T-cell (primary cell): ENCODE data around the gene DYNC1I2. TPM values are rescaled to one million over a fixed set of nuclear protein-coding genes. Genes with fewer than 3 reads are reported as not detected.
A peak's percentile ranks its signal among the peaks of the same experiment; 100 is the strongest.
"Not testable (repeated sequence)": the region's sequence is repeated elsewhere in the genome, so short reads cannot be mapped to it uniquely, and the experiment has no call there.

ENCODE experiments used
- ATAC-seq, 4 experiments: fragments of 200-7000 bp in 3 of 4; fragments of 150-1000 bp in 1 of 4; cut with Tn5 transposase; replicated peaks in 1 of 4; 1 replicate in 3 of 4; 2 replicates in 1 of 4; pipeline ENCODE4 v1.10.0; 2021; ENCODE audit warnings: moderate library complexity in 3 of 4, mild to moderate bottlenecking in 2 of 4, moderate number of reproducible peaks in 1 of 4
- CTCF ChIA-PET, 2 donors: fragments of 300-600 bp; sonication (Branson Sonifier 250); formaldehyde crosslinking; loops; one replicate each; lab custom pipeline; 2022; ENCODE audit warnings: antibody characterized with exemption in 2 of 2; lab: Charles Lee
- POLR2A ChIA-PET, 2 donors: fragments of 300-600 bp; sonication (Branson Sonifier 250); formaldehyde crosslinking; loops; one replicate each; lab custom pipeline; 2022; ENCODE audit warnings: antibody characterized with exemption in 2 of 2; lab: Charles Lee
- DNase-seq, 35 experiments: peaks; one replicate each; pipeline versions ENCODE4 v3.0.0 to v3.0.0-alpha.2; 2013 to 2023
- H3K27ac ChIP-seq: one replicate; pipeline ENCODE4 v1.5.1; 2013; ENCODE audit warnings: low read length
- H3K27me3 ChIP-seq, 2 experiments: replicated peaks in 1 of 2; 1 replicate in 1 of 2; 2 replicates in 1 of 2; pipeline versions ENCODE4 v1.6.1 to v1.7.0; 2013; ENCODE audit warnings: low read length in 1 of 2, mixed read lengths in 1 of 2; ENCODE audit not compliant: control insufficient read depth in 2 of 2, insufficient read depth in 2 of 2; ENCODE audit errors: extremely low read depth in 1 of 2
- H3K36me3 ChIP-seq, 2 donors: 1 replicate in 1 of 2; 2 replicates in 1 of 2; pipeline versions ENCODE4 v1.6.1 to v1.7.0; 2013; ENCODE audit warnings: low read length in 1 of 2; ENCODE audit not compliant: control insufficient read depth in 2 of 2, insufficient read depth in 1 of 2; ENCODE audit errors: extremely low read depth in 1 of 2
- H3K4me1 ChIP-seq, 2 experiments: 1 replicate in 1 of 2; 2 replicates in 1 of 2; pipeline versions ENCODE4 v1.6.1 to v1.7.0; 2013; ENCODE audit warnings: low read length in 2 of 2, mixed read lengths in 1 of 2; ENCODE audit not compliant: insufficient read depth in 2 of 2, control insufficient read depth in 1 of 2; ENCODE audit errors: extremely low read depth in 1 of 2
- H3K4me3 ChIP-seq, 2 donors: 1 replicate in 1 of 2; 2 replicates in 1 of 2; pipeline versions ENCODE4 v1.5.1 to v1.7.0; 2013; ENCODE audit warnings: mild to moderate bottlenecking in 2 of 2, low read length in 1 of 2, moderate library complexity in 1 of 2; ENCODE audit not compliant: control insufficient read depth in 1 of 2; ENCODE audit errors: extremely low read depth in 1 of 2
- H3K9me3 ChIP-seq: 2 replicates; pipeline ENCODE4 v1.7.0; 2013
- H3K27ac Mint-ChIP-seq, 2 donors: one replicate each; pipeline ENCODE4 v1.8.0; 2020 to 2021; ENCODE audit warnings: mild to moderate bottlenecking in 2 of 2, mixed read lengths in 2 of 2
- H3K27me3 Mint-ChIP-seq, 2 donors: one replicate each; pipeline ENCODE4 v1.8.0; 2021 to 2022; ENCODE audit warnings: mixed read lengths in 2 of 2
- H3K36me3 Mint-ChIP-seq: one replicate; pipeline ENCODE4 v1.8.0; 2021; ENCODE audit warnings: mixed read lengths
- H3K4me1 Mint-ChIP-seq, 3 donors: one replicate each; pipeline ENCODE4 v1.8.0; 2020 to 2022; ENCODE audit warnings: mixed read lengths in 3 of 3, mild to moderate bottlenecking in 1 of 3
- H3K4me3 Mint-ChIP-seq, 3 donors: one replicate each; pipeline ENCODE4 v1.8.0; 2020 to 2022; ENCODE audit warnings: mild to moderate bottlenecking in 3 of 3, mixed read lengths in 3 of 3, moderate library complexity in 3 of 3
- H3K9me3 Mint-ChIP-seq, 3 donors: one replicate each; pipeline ENCODE4 v1.8.0; 2020 to 2022; ENCODE audit warnings: mixed read lengths in 3 of 3
- WGBS: methylation state at CpG from one replicate; pipeline ENCODE4 v1.1.5; 2013; ENCODE audit warnings: missing lambda C conversion rate; ENCODE audit not compliant: insufficient coverage; 5-methylcytosine and 5-hydroxymethylcytosine counted together
- total RNA-seq, 35 experiments: library from RNA in 6 of 35; stranded (reverse) in 6 of 35; fragments of 120-200 nt in 1 of 35; gene quantifications; one replicate each; pipeline versions ENCODE4 v1.2.1 to v1.2.4 and lab custom pipeline; 2013 to 2026

DYNC1I2 gene
- total RNA-seq, 5 donors from 2014 or later (not counting 1 experiment from before 2014, with no cell fraction given) = 25.6 to 43.7 (median 42.4) TPM

DNA sequence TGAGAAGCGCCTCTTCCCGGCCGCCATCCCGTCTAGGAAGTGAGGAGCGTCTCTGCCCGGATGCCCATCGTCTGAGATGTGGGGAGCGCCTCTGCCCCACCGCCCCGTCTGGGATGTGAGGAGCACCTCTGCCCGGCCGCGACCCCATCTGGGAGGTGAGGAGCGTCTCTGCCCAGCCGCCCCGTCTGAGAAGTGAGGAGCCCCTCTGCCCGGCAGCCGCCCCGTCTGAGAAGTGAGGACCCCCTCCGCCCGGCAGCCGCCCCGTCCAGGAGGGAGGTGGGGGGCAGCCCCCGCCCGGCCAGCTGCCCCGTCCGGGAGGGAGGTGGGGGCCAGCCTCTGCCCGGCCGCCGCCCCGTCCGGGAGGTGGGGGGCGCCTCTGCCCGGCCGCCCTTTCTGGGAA lies 87.3 kb downstream of the DYNC1I2 start:
- peaks cover 24% of the 10 kb centered on the region for H3K36me3 Mint-ChIP-seq
- WGBS = 97% methylated on average over 7 of the region's 35 CpGs
- ATAC-seq = not testable (repeated sequence)

GRCh38 chr2:171778515-171778914 lies 91.2 kb downstream of the DYNC1I2 start:
- Mint-ChIP-seq H3K27ac (no peak overlapping the region), H3K9me3 (peaks cover 0 to 8% (median 4%) of the 10 kb centered on the region in 3 donors), H3K4me1 (no peaks in the 10 kb centered on the region), H3K4me3 (no peak overlapping the region), H3K27me3 (no peaks in the 10 kb centered on the region), H3K36me3 (peaks cover 27% of the 10 kb centered on the region)
- ChIA-PET POLR2A (interaction anchor here in 1 of 2 donors (0.6 kb wide), 1 partner anchor 789 kb away, joined by 3 read pairs; no protein-coding TSS in a partner anchor), CTCF (no interaction called here)
- no peaks in the 10 kb centered on the region for H3K4me1 ChIP-seq
- no peaks in the 10 kb centered on the region for H3K9me3 ChIP-seq
- WGBS = 93% methylated on average over 2 of the region's 3 CpGs
- no peak overlapping the region for H3K27ac ChIP-seq
- ATAC-seq = no peak
- no peaks in the 10 kb centered on the region for H3K27me3 ChIP-seq
- no peak for DNase-seq
- no peaks in the 10 kb centered on the region for H3K36me3 ChIP-seq
- no peak overlapping the region for H3K4me3 ChIP-seq

More for the DNA sequence above, 87.3 kb downstream of the DYNC1I2 start:
- H3K4me1 Mint-ChIP-seq, H3K27ac Mint-ChIP-seq, H3K4me1 ChIP-seq, H3K27me3 Mint-ChIP-seq, CTCF ChIA-PET, DNase-seq, H3K27ac ChIP-seq, H3K27me3 ChIP-seq, POLR2A ChIA-PET, H3K9me3 ChIP-seq, H3K4me3 ChIP-seq, H3K36me3 ChIP-seq, H3K4me3 Mint-ChIP-seq: not testable (repeated sequence)
- H3K9me3 Mint-ChIP-seq = peaks cover 7 to 26% (median 12%) of the 10 kb centered on the region in 3 donors

DNA sequence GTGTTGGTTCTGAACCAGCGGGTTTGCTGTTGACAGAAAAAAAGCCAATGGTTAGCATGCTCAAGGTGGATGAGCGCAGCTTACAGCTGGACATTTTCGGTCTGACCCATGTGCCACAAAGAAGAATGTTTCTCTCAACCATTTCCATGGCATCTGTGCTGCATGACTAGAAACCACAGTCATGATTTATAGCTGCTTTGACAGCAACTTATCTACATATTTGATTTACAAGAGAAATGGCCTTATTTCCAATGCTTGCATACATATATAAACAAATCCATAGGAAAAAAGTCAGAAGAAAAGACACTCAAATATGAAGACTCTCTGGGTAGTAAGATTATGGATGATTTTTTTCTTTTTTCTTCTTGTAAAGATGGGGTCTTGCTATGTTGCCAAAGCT lies 98.2 kb downstream of the DYNC1I2 start:
- Mint-ChIP-seq H3K36me3 (peaks cover 67% of the 10 kb centered on the region), H3K27ac (no peak overlapping the region), H3K27me3 (no peaks in the 10 kb centered on the region), H3K4me1 (no peaks in the 10 kb centered on the region), H3K4me3 (no peak overlapping the region), H3K9me3 (no peaks in the 10 kb centered on the region)
- Histone ChIP-seq H3K27me3 (no peaks in the 10 kb centered on the region), H3K27ac (no peak overlapping the region), H3K36me3 (peaks cover 0 to 46% of the 10 kb centered on the region in 2 donors), H3K4me3 (no peak overlapping the region), H3K4me1 (no peaks in the 10 kb centered on the region), H3K9me3 (no peaks in the 10 kb centered on the region)
- DNase-seq (no peak), ATAC-seq (no peak)
- CTCF ChIA-PET = no interaction called here
- WGBS = 100% methylated on average over 3 of the region's 3 CpGs
- POLR2A ChIA-PET = no interaction called here

DNA sequence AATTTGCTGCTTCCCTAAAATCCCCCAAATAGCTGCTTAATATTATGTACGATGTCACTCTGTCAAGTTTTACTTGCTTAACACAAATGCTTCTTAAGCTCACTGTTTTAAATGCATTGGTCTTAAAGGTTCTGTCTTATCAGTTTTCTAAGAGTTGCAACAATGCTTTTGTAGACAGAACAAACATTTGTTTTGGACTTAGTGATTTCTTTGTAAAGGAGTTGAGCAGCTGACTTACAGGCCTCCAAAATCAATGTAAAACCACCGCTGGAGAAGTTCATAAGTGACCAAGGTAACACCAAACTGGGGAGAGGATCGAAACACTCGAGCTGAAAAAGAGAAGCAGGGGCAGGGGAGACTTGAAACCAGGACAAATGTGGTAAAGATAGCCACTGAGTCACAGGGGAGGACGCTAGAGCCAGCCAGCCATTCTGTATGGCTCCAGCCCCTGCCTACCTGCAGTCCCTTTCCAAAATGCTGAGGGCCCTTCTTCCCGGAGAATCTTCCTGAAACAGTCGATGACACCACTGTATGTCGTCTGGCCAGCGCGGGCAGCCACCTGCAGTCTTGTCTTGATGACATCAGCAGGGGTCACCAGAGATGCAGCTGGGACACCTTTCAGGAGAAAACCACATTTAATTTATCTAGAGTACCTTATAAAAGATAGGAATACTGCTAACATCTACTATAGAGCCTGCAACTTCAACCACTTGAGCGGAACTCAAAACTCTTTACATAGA lies 100.2 kb downstream of the DYNC1I2 start:
- H3K27me3 ChIP-seq = no peaks in the 10 kb centered on the region
- Mint-ChIP-seq H3K4me3 (no peak overlapping the region), H3K27ac (no peak overlapping the region), H3K9me3 (no peaks in the 10 kb centered on the region), H3K36me3 (peaks cover 69% of the 10 kb centered on the region), H3K4me1 (no peaks in the 10 kb centered on the region), H3K27me3 (no peaks in the 10 kb centered on the region)
- 96% methylated on average over 5 of the region's 11 CpGs for WGBS
- H3K4me1 ChIP-seq = no peaks in the 10 kb centered on the region
- ChIA-PET CTCF (interaction anchor here in 1 of 2 donors (0.9 kb wide), 1 partner anchor 84 kb away, joined by 3 read pairs; no protein-coding TSS in a partner anchor), POLR2A (no interaction called here)
- no peak for ATAC-seq
- no peaks in the 10 kb centered on the region for H3K9me3 ChIP-seq
- no peak for DNase-seq
- no peak overlapping the region for H3K27ac ChIP-seq
- H3K36me3 ChIP-seq = peaks cover 4 to 62% of the 10 kb centered on the region in 2 donors
- no peak overlapping the region for H3K4me3 ChIP-seq

DNA sequence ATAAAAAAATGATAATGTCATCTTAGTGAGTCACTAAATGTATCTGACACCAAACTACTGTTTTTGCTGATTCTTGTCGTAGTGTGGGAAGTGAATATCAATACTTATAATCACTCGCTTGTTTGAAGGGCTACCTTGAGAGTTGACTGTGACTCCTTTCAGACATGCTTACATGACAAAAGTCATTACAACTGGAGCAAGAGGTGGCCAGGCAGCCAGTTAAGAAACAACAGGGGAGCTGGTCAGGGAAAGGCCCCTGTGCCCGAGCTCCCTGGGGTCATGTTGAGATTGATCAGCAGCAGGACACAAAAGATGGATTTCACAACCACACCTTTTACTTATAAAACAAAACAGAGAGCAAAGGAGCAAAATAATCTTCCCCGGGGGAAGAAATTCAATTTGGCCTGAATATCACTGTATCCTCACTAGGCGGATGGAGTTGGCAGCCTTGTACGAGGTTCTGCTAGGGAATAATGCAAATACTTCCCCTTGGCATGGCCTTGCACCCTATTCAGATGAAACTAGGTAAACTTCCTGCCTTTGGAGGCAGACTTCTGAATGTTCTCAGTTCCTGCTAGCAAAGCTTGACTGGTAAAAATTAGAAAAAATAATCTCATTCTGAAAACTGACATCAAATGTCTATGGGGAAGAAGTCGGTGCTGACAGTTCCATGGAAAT lies 101.2 kb downstream of the DYNC1I2 start:
- Mint-ChIP-seq H3K27ac (no peak overlapping the region), H3K9me3 (no peaks in the 10 kb centered on the region), H3K4me1 (no peaks in the 10 kb centered on the region), H3K4me3 (no peak overlapping the region), H3K36me3 (peaks cover 67% of the 10 kb centered on the region), H3K27me3 (no peaks in the 10 kb centered on the region)
- ChIA-PET CTCF (no interaction called here), POLR2A (no interaction called here)
- Histone ChIP-seq H3K4me3 (no peak overlapping the region), H3K27me3 (no peaks in the 10 kb centered on the region), H3K36me3 (peaks cover 4 to 66% of the 10 kb centered on the region in 2 donors), H3K9me3 (no peaks in the 10 kb centered on the region), H3K4me1 (no peaks in the 10 kb centered on the region), H3K27ac (no peak overlapping the region)
- WGBS = no CpG with 5 or more reads among the region's 7 CpGs
- no peak for ATAC-seq
- DNase-seq = no peak

DNA sequence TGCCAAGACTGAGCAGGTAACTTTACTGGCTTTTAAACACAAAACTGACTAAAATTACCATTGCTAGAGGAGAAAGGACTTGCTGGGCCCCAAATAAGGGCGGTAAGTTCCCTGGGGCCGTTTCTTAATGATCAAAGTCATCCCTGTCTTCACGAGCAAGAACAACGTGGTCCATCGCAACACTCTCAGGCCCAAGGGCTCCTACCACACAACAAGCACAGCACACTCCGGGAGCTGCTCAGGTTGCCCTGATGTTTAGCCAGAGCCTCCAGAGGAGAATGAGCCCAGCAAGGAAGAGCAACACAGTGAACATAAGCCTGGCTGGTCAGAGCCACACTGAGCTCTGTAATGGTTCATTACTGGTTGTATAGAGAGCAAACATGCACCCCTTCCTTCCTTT lies 102.7 kb downstream of the DYNC1I2 start:
- ATAC-seq (no peak), DNase-seq (no peak)
- POLR2A ChIA-PET = interaction anchor here in 1 of 2 donors (0.5 to 0.6 kb wide), 2 partner anchors 131 to 946 kb away, joined by 5 to 9 read pairs; no protein-coding TSS in a partner anchor
- Histone ChIP-seq H3K36me3 (peaks cover 4 to 58% of the 10 kb centered on the region in 2 donors), H3K4me3 (no peak overlapping the region), H3K27ac (no peak overlapping the region), H3K27me3 (no peaks in the 10 kb centered on the region), H3K9me3 (no peaks in the 10 kb centered on the region), H3K4me1 (peaks cover 0 to 4% of the 10 kb centered on the region in 2 experiments)
- no peaks in the 10 kb centered on the region for H3K9me3 Mint-ChIP-seq
- H3K36me3 Mint-ChIP-seq = peaks cover 61% of the 10 kb centered on the region
- 91% methylated on average over 3 of the region's 6 CpGs for WGBS
- no peak overlapping the region for H3K4me3 Mint-ChIP-seq
- CTCF ChIA-PET = no interaction called here
- H3K4me1 Mint-ChIP-seq = peaks cover under 1 to 5% (median 3%) of the 10 kb centered on the region in 3 donors
- no peaks in the 10 kb centered on the region for H3K27me3 Mint-ChIP-seq
- H3K27ac Mint-ChIP-seq = peak overlapping the region in 1 of 2 donors; percentile 34
